ENCODE measurements around the gene CD52.
"Not testable (repeated sequence)": the region's sequence is repeated elsewhere in the genome, so short reads cannot be mapped to it uniquely, and the experiment has no call there.

CD52 gene

DNA sequence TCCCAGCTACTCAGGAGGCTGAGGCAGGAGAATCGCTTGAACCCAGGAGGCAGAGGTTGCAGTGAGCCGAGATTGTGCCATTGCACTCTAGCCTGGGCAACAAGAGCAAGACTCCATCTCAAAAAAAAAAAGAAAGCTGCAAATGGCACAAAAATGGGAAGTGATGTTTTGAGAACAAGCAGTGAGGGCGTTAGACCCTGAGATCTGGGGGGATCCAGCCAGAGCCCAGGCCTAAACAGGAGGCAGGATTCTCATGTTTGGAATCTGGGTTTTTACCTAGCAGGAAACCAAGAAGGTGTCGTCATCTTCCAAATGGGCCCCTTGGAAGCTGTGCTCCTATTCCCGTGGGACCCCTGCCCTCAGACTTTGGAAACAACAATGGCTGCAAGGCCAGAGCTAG, 25.0 kb upstream of the CD52 start:
- H3K27ac ChIP-seq (ENCODE audit: low read depth, low read length); H4K91ac ChIP-seq (ENCODE audit: low read depth, low read length); H4K8ac ChIP-seq (ENCODE audit: low read depth, low read length); H3K23ac ChIP-seq (ENCODE audit: low read length); H3K4me3 ChIP-seq (ENCODE audit: low read depth, low read length); H3K9me3 ChIP-seq (ENCODE audit: insufficient read depth, low read depth, low read length); H2BK12ac ChIP-seq (ENCODE audit: low read length); H3K14ac ChIP-seq (ENCODE audit: low read length); H3K4me2 ChIP-seq (ENCODE audit: low read length); H3K9ac ChIP-seq (ENCODE audit: low read length); H3K4ac ChIP-seq (ENCODE audit: low read depth, low read length); H2AK5ac ChIP-seq (ENCODE audit: low read length); H2BK5ac ChIP-seq (ENCODE audit: low read depth, low read length, poor library complexity); H3K79me2 ChIP-seq (ENCODE audit: control insufficient read depth, insufficient read depth, low read length, poor library complexity); H3K18ac ChIP-seq (ENCODE audit: low read length); H2BK120ac ChIP-seq (ENCODE audit: insufficient read depth, low read length, poor library complexity); H3K36me3 ChIP-seq (ENCODE audit: control insufficient read depth in 1 of 2, insufficient read depth in 2 of 2, low read length in 2 of 2); H2AFZ ChIP-seq (ENCODE audit: insufficient read depth, low read length, poor library complexity); H3K79me1 ChIP-seq (ENCODE audit: low read length); H3K27me3 ChIP-seq (ENCODE audit: insufficient read depth, low read length); DNase-seq; H4K12ac ChIP-seq (ENCODE audit: low read depth, low read length): not testable (repeated sequence)
- peaks cover 4 to 17% of the 10 kb centered on the region in 2 experiments for H3K4me1 ChIP-seq (ENCODE audit: control insufficient read depth in 1 of 2, insufficient read depth in 2 of 2, low read length in 2 of 2)
- WGBS (ENCODE audit: extremely low coverage, insufficient coverage, insufficient read length) = no CpG with 5 or more reads among the region's 5 CpGs

DNA sequence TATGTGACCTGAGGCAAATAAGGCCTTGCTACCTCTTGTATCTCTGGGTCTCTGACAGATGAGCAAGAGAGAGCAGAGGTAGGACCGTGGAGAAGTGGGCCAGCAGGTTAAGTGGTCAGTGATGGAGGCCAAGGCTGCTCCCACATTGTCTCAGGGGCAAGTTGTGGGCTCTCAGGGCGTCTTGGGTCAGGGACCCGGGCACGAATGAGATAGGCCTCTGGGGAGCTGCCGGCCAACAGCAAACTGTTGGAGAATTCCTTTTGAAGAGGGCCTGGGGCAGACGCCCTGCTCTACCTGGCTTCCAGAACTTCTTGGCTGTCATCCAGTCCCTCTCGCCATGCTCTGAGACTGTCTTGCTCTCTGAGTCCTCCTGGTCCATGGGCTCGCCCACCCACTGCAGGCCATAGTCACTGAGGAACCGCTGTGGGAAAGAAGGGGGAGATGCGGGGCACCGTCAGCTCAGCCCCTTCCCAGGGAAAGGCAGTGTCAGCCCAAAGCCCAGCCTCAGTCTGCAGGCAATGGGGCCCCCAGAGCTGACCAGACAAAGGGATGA, 23.8 kb upstream of the CD52 start:
- no peak overlapping the region for H2BK5ac ChIP-seq (ENCODE audit: low read depth, low read length, poor library complexity)
- no peak overlapping the region for H3K4me2 ChIP-seq (ENCODE audit: low read length)
- peaks cover 1 to 7% of the 10 kb centered on the region in 2 experiments for H3K36me3 ChIP-seq (ENCODE audit: control insufficient read depth in 1 of 2, insufficient read depth in 2 of 2, low read length in 2 of 2)
- H4K91ac ChIP-seq (ENCODE audit: low read depth, low read length) = no peak overlapping the region
- H3K27ac ChIP-seq (ENCODE audit: low read depth, low read length) = no peak overlapping the region
- H3K9me3 ChIP-seq (ENCODE audit: insufficient read depth, low read depth, low read length) = no peaks in the 10 kb centered on the region
- H4K8ac ChIP-seq (ENCODE audit: low read depth, low read length) = no peak overlapping the region
- no peak overlapping the region for H2BK120ac ChIP-seq (ENCODE audit: insufficient read depth, low read length, poor library complexity)
- no CpG with 5 or more reads among the region's 11 CpGs for WGBS (ENCODE audit: extremely low coverage, insufficient coverage, insufficient read length)
- peaks cover 7% of the 10 kb centered on the region for H3K79me1 ChIP-seq (ENCODE audit: low read length)
- H3K9ac ChIP-seq (ENCODE audit: low read length) = no peak overlapping the region
- peaks cover 7 to 23% of the 10 kb centered on the region in 2 experiments for H3K4me1 ChIP-seq (ENCODE audit: control insufficient read depth in 1 of 2, insufficient read depth in 2 of 2, low read length in 2 of 2)
- H2AK5ac ChIP-seq (ENCODE audit: low read length) = no peak overlapping the region
- H3K27me3 ChIP-seq (ENCODE audit: insufficient read depth, low read length) = no peaks in the 10 kb centered on the region
- H3K14ac ChIP-seq (ENCODE audit: low read length) = no peak overlapping the region
- no peak overlapping the region for H2BK12ac ChIP-seq (ENCODE audit: low read length)
- H3K4ac ChIP-seq (ENCODE audit: low read depth, low read length) = no peak overlapping the region
- no peak overlapping the region for H4K12ac ChIP-seq (ENCODE audit: low read depth, low read length)
- DNase-seq = peak in 1 of 2 donors; percentile 29
- no peak overlapping the region for H3K18ac ChIP-seq (ENCODE audit: low read length)
- no peak overlapping the region for H3K4me3 ChIP-seq (ENCODE audit: low read depth, low read length)
- no peaks in the 10 kb centered on the region for H3K79me2 ChIP-seq (ENCODE audit: control insufficient read depth, insufficient read depth, low read length, poor library complexity)
- no peak overlapping the region for H2AFZ ChIP-seq (ENCODE audit: insufficient read depth, low read length, poor library complexity)
- H3K23ac ChIP-seq (ENCODE audit: low read length) = no peak overlapping the region

DNA sequence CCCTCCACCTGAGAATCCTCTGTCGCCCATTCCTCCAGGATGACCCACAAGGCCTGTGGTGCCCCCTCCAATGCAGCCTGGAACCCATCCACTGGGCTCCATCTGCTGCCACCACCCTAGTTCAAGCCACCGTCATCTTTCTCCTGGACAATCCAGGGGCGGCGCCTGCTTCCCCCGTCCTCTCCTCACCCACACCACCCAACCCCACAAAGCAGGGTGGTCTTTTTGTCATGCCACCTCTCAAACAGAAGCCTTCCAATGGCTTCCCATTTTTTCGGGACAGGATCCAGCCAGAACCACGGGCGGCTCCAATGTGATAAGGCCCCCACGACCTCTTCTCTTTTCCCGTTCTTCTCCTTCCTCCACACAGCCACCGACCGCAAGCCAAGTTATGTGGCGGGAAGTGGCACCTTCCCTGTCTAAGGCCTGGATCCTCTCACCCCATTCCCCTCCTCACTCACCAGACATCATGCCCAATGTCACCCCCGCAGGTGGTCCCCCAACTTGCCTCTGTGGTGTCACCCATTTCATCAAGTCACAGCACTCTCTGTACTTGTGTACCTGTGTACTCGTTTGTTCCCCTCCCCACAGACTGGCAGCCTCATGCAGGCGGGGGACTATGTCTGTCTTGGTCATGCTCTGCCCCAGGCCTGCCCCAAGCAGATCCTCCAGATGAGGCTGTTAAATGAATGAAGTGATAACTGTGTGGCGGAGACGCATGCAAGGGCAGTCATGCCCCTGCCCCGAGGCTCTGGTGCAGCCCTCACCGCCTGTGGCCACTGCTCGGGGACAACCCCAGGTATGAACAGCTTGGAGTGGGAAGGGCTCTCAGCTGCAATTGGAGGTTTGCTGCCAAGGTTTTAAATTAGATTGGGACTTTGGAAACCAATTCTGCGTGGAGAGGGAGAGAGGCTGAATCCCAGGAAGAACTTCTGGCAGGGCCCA, 22.3 kb upstream of the CD52 start:
- no peak overlapping the region for H3K9ac ChIP-seq (ENCODE audit: low read length)
- no peak overlapping the region for H3K27ac ChIP-seq (ENCODE audit: low read depth, low read length)
- H3K23ac ChIP-seq (ENCODE audit: low read length) = no peak overlapping the region
- no peaks in the 10 kb centered on the region for H3K9me3 ChIP-seq (ENCODE audit: insufficient read depth, low read depth, low read length)
- H2BK12ac ChIP-seq (ENCODE audit: low read length) = no peak overlapping the region
- H3K4ac ChIP-seq (ENCODE audit: low read depth, low read length) = no peak overlapping the region
- no peaks in the 10 kb centered on the region for H3K79me2 ChIP-seq (ENCODE audit: control insufficient read depth, insufficient read depth, low read length, poor library complexity)
- no peak overlapping the region for H3K4me2 ChIP-seq (ENCODE audit: low read length)
- H4K12ac ChIP-seq (ENCODE audit: low read depth, low read length) = no peak overlapping the region
- no peak overlapping the region for H2BK120ac ChIP-seq (ENCODE audit: insufficient read depth, low read length, poor library complexity)
- no peak overlapping the region for H3K14ac ChIP-seq (ENCODE audit: low read length)
- peak in 1 of 2 donors; percentile 47 for DNase-seq
- H2AK5ac ChIP-seq (ENCODE audit: low read length) = no peak overlapping the region
- H3K79me1 ChIP-seq (ENCODE audit: low read length) = peaks cover 7% of the 10 kb centered on the region
- H2BK5ac ChIP-seq (ENCODE audit: low read depth, low read length, poor library complexity) = no peak overlapping the region
- H3K4me1 ChIP-seq (ENCODE audit: control insufficient read depth in 1 of 2, insufficient read depth in 2 of 2, low read length in 2 of 2) = peaks cover 7 to 22% of the 10 kb centered on the region in 2 experiments
- no peak overlapping the region for H3K4me3 ChIP-seq (ENCODE audit: low read depth, low read length)
- no peak overlapping the region for H2AFZ ChIP-seq (ENCODE audit: insufficient read depth, low read length, poor library complexity)
- WGBS (ENCODE audit: extremely low coverage, insufficient coverage, insufficient read length) = no CpG with 5 or more reads among the region's 22 CpGs
- H3K36me3 ChIP-seq (ENCODE audit: control insufficient read depth in 1 of 2, insufficient read depth in 2 of 2, low read length in 2 of 2) = peaks cover 1 to 7% of the 10 kb centered on the region in 2 experiments
- H4K8ac ChIP-seq (ENCODE audit: low read depth, low read length) = no peak overlapping the region
- no peaks in the 10 kb centered on the region for H3K27me3 ChIP-seq (ENCODE audit: insufficient read depth, low read length)
- no peak overlapping the region for H3K18ac ChIP-seq (ENCODE audit: low read length)
- no peak overlapping the region for H4K91ac ChIP-seq (ENCODE audit: low read depth, low read length)

DNA sequence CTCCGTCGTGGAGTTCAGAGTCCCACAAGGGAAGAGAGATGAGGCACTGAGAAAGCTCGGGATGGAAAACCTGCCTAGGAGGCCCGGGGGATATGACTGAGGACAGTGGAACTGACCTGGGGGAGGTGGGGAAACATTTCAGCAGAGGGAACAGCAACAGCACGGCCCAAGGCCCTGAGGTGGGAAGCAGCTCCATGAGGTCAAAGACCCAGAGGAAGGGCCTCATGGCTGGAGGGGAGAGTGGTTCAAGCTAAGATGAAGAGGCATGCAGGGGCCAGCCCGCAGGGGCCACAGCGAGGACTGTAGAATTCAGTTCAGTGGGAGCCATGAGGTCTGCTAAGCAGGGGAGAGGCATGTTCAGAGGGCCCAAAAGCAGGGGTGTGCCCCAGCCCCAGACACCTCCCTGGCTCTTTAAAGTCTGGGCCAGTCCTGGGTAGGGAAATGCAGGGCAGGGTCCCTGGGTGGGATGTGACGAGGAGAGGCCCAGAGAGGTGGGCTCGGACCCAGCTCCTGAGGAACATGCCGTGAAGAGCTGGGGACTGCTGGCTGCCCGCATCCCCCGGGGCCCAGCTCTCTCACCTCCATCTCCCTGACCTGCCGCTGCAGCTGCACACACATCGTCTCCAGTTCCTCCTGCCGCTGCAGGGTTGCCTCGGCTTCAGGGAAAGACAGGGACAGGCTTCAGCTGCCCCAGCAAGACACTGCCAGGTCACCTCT, 21.3 kb upstream of the CD52 start:
- no peak overlapping the region for H2BK120ac ChIP-seq (ENCODE audit: insufficient read depth, low read length, poor library complexity)
- H2AFZ ChIP-seq (ENCODE audit: insufficient read depth, low read length, poor library complexity) = no peak overlapping the region
- H3K27me3 ChIP-seq (ENCODE audit: insufficient read depth, low read length) = no peaks in the 10 kb centered on the region
- no peak overlapping the region for H3K9ac ChIP-seq (ENCODE audit: low read length)
- H3K79me2 ChIP-seq (ENCODE audit: control insufficient read depth, insufficient read depth, low read length, poor library complexity) = no peaks in the 10 kb centered on the region
- no peak overlapping the region for H2AK5ac ChIP-seq (ENCODE audit: low read length)
- H3K27ac ChIP-seq (ENCODE audit: low read depth, low read length) = no peak overlapping the region
- no CpG with 5 or more reads among the region's 16 CpGs for WGBS (ENCODE audit: extremely low coverage, insufficient coverage, insufficient read length)
- peaks cover 7% of the 10 kb centered on the region for H3K79me1 ChIP-seq (ENCODE audit: low read length)
- H3K4me1 ChIP-seq (ENCODE audit: control insufficient read depth in 1 of 2, insufficient read depth in 2 of 2, low read length in 2 of 2) = peaks cover 3 to 16% of the 10 kb centered on the region in 2 experiments
- H3K36me3 ChIP-seq (ENCODE audit: control insufficient read depth in 1 of 2, insufficient read depth in 2 of 2, low read length in 2 of 2) = peaks cover 1 to 7% of the 10 kb centered on the region in 2 experiments
- H4K12ac ChIP-seq (ENCODE audit: low read depth, low read length) = no peak overlapping the region
- no peak overlapping the region for H3K18ac ChIP-seq (ENCODE audit: low read length)
- no peak overlapping the region for H3K14ac ChIP-seq (ENCODE audit: low read length)
- no peaks in the 10 kb centered on the region for H3K9me3 ChIP-seq (ENCODE audit: insufficient read depth, low read depth, low read length)
- no peak overlapping the region for H3K4me3 ChIP-seq (ENCODE audit: low read depth, low read length)
- no peak overlapping the region for H3K23ac ChIP-seq (ENCODE audit: low read length)
- H2BK12ac ChIP-seq (ENCODE audit: low read length) = no peak overlapping the region
- no peak overlapping the region for H3K4me2 ChIP-seq (ENCODE audit: low read length)
- H4K8ac ChIP-seq (ENCODE audit: low read depth, low read length) = no peak overlapping the region
- peak overlapping the region; percentile 45 for H4K91ac ChIP-seq (ENCODE audit: low read depth, low read length)
- H2BK5ac ChIP-seq (ENCODE audit: low read depth, low read length, poor library complexity) = no peak overlapping the region
- DNase-seq = peak; percentile 80 to 83
- no peak overlapping the region for H3K4ac ChIP-seq (ENCODE audit: low read depth, low read length)
